Colonic mucosa (tissue), 4 donors: Measurements from ENCODE around the gene NNMT. TPM values are rescaled to one million over a fixed set of nuclear protein-coding genes. Genes with fewer than 3 reads are reported as not detected.
"Not testable (repeated sequence)": the region's sequence is repeated elsewhere in the genome, so short reads cannot be mapped to it uniquely, and the experiment has no call there.

Experiments used
- DNase-seq: peaks from one replicate; pipeline ENCODE4 v3.0.0-alpha.2; 2020
- H3K27ac ChIP-seq: fragments of 200-600 bp; one replicate; pipeline ENCODE4 v1.8.0; 2021
- H3K27me3 ChIP-seq: fragments of 200-600 bp; one replicate; pipeline ENCODE4 v1.8.0; 2021
- H3K36me3 ChIP-seq: fragments of 200-600 bp; one replicate; pipeline ENCODE4 v1.8.0; 2021
- H3K4me1 ChIP-seq: fragments of 200-600 bp; one replicate; pipeline ENCODE4 v1.8.0; 2021; ENCODE audit warnings: mild to moderate bottlenecking
- H3K4me3 ChIP-seq: fragments of 200-600 bp; one replicate; pipeline ENCODE4 v1.8.0; 2021
- H3K9ac ChIP-seq, 2 donors: one replicate each; pipeline ENCODE4 v1.7.0; 2013; ENCODE audit warnings: control low read depth in 2 of 2, low read depth in 2 of 2, low read length in 2 of 2
- H3K9me3 ChIP-seq: fragments of 200-600 bp; one replicate; pipeline ENCODE4 v1.8.0; 2021
- intact Hi-C: fragments of 100-400 bp; cut with DNase I; formaldehyde crosslinking; loops from one replicate; pipeline ENCODE4 v1.14.1; 2022
- total RNA-seq, 2 donors: library from RNA; stranded (reverse); fragmentation: NEBNext Ultra II Directional in 1 of 2; extraction: Animal tissue kit (Norgen Biotek cat#: 25700) in 1 of 2; gene quantifications; one replicate each; pipeline ENCODE4 v1.2.1, GENCODE V29; 2021
- TF ChIP-seq, protein P1 (sequence below): fragments of 200-600 bp; IDR thresholded peaks from one replicate; pipeline ENCODE4 v1.8.0; 2022; ENCODE audit warnings: antibody characterized with exemption, mild to moderate bottlenecking
- donor health status: healthy.
- donor health status: DM: no; HTN: no; CAD: no.
- donor health status: DM: no; HTN: no; CAD: no.

The NNMT gene
- total RNA-seq, 2 donors from 2014 or later, result 13.7 to 41.3 TPM

DNA sequence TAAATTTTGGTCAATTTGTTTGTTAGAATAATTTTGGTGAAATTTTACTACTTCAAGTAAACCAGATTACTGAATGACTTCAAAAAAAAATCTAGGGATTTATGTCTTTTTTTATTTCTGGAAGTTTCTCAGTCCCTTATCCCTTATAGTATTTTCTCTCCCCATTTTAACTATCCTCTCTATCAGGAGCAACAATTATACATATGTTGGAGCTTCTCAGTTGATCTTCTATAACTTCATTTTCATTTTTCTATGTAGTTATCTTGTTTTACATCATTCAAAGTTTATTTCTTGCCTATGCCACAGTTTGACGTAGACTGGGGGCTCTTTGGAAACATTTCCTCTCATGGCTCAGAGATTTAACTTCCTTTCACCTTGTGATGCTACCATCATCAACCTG lies 34.2 kb downstream of the NNMT start:
- H3K4me3 ChIP-seq, result no peak overlapping the region
- DNase-seq, result no peak
- no peaks in the 10 kb centered on the region for H3K9me3 ChIP-seq
- no peaks in the 10 kb centered on the region for H3K36me3 ChIP-seq
- no peaks in the 10 kb centered on the region for H3K4me1 ChIP-seq
- TF ChIP-seq, protein P1, sequence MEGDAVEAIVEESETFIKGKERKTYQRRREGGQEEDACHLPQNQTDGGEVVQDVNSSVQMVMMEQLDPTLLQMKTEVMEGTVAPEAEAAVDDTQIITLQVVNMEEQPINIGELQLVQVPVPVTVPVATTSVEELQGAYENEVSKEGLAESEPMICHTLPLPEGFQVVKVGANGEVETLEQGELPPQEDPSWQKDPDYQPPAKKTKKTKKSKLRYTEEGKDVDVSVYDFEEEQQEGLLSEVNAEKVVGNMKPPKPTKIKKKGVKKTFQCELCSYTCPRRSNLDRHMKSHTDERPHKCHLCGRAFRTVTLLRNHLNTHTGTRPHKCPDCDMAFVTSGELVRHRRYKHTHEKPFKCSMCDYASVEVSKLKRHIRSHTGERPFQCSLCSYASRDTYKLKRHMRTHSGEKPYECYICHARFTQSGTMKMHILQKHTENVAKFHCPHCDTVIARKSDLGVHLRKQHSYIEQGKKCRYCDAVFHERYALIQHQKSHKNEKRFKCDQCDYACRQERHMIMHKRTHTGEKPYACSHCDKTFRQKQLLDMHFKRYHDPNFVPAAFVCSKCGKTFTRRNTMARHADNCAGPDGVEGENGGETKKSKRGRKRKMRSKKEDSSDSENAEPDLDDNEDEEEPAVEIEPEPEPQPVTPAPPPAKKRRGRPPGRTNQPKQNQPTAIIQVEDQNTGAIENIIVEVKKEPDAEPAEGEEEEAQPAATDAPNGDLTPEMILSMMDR, result no peak
- H3K9ac ChIP-seq, result no peak overlapping the region
- no peaks in the 10 kb centered on the region for H3K27me3 ChIP-seq
- intact Hi-C loops, result no loop called here
- no peak overlapping the region for H3K27ac ChIP-seq

- Histone ChIP-seq H3K27ac (no peak overlapping the region), H3K9me3 (no peaks in the 10 kb centered on the region), H3K4me1 (no peaks in the 10 kb centered on the region), H3K36me3 (no peaks in the 10 kb centered on the region), H3K9ac (no peak overlapping the region), H3K27me3 (no peaks in the 10 kb centered on the region), H3K4me3 (no peak overlapping the region)
- TF ChIP-seq, protein P1, result peak; percentile 73
- intact Hi-C loops, result loop anchor here (10.0 kb wide), 1 partner anchor 64 kb away; the partner anchor contains the start of genes C11orf71 and RBM7
- DNase-seq, result peak; percentile 38
Measured at GRCh38 chr11:114340311-114341131, 44.3 kb downstream of the NNMT start.

GRCh38 chr11:114341667-114342066 lies 45.5 kb downstream of the NNMT start:
- intact Hi-C loops, result loop anchor here (10.0 kb wide), 1 partner anchor 63 kb away; the partner anchor contains the start of genes C11orf71 and RBM7
- H3K9me3 ChIP-seq, DNase-seq, H3K4me3 ChIP-seq, H3K36me3 ChIP-seq, H3K27ac ChIP-seq, H3K9ac ChIP-seq, H3K4me1 ChIP-seq, H3K27me3 ChIP-seq: not testable (repeated sequence)

DNA sequence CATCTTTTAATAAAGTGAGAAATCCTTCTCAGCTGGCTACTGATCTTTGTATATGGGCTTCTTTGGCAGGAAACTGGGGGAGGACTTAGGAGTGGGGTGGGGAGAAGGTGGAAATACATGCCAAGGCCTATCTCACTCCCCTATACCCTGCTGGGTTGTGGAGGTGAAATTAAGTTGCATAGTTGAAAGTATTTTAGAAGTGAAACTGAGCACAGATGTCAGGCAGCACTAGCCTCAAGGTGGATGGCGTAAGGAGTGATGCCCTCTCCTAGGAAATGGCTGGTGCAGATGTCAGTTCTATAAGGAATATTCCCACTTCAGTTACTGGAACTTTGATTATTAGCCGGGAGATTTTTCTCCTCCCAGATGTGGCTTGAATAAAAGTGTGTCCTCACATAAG lies 46.3 kb downstream of the NNMT start:
- H3K27me3 ChIP-seq, result no peaks in the 10 kb centered on the region
- no peak for DNase-seq
- H3K36me3 ChIP-seq, result no peaks in the 10 kb centered on the region
- TF ChIP-seq, protein P1, result no peak
- H3K9ac ChIP-seq, result no peak overlapping the region
- H3K4me1 ChIP-seq, result no peaks in the 10 kb centered on the region
- H3K9me3 ChIP-seq, result no peaks in the 10 kb centered on the region
- H3K4me3 ChIP-seq, result no peak overlapping the region
- intact Hi-C loops, result loop anchor here (10.0 kb wide), 1 partner anchor 62 kb away; the partner anchor contains the start of genes C11orf71 and RBM7
- no peak overlapping the region for H3K27ac ChIP-seq

DNA sequence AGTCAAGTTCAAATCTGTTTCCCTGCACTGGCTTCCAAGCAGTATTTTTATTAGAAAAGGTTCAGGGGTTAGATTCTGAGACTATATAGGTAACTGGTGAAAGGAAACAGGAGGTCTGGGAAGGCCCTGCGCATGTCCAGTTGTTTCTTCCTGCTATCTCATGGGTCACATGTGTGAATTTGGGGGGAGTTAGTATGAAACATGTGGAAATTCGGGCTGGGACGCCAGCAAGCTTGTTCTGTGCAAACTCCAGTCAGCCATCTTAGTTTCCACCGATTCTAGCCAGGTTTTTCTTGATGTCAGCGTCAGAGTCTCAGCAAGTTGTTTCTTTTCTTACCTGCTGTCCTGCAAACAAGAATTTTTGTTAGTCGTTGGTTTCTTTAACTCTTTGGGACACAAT lies 46.8 kb downstream of the NNMT start:
- TF ChIP-seq, protein P1, result no peak
- H3K27me3 ChIP-seq, result no peaks in the 10 kb centered on the region
- no peak overlapping the region for H3K27ac ChIP-seq
- intact Hi-C loops, result loop anchor here (10.0 kb wide), 1 partner anchor 62 kb away; the partner anchor contains the start of genes C11orf71 and RBM7
- no peak overlapping the region for H3K4me3 ChIP-seq
- no peak overlapping the region for H3K9ac ChIP-seq
- H3K9me3 ChIP-seq, result no peaks in the 10 kb centered on the region
- H3K36me3 ChIP-seq, result no peaks in the 10 kb centered on the region
- no peak for DNase-seq
- H3K4me1 ChIP-seq, result no peaks in the 10 kb centered on the region

DNA sequence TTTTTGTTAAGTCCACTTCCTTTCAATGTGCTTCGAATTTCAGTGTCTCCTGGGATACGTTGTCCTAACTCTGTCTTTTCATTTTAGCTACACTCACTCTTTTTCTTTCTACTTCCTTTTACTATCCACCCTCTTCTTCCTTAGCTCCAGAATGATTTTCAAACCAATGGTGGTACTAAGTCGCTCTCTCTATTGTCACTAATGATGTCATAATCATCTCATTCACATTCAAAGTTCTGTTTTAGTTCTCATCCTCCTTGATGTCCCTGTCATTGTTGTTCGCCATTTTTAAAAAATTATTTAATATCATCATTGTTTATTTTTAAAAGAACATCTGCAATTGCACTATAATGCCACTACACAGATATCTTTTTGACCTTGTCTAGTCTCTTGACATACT lies 47.3 kb downstream of the NNMT start:
- H3K9ac ChIP-seq, result no peak overlapping the region
- H3K27ac ChIP-seq, result no peak overlapping the region
- no peaks in the 10 kb centered on the region for H3K36me3 ChIP-seq
- no peak overlapping the region for H3K4me3 ChIP-seq
- intact Hi-C loops, result loop anchor here (10.0 kb wide), 1 partner anchor 61 kb away; the partner anchor contains the start of genes C11orf71 and RBM7
- H3K27me3 ChIP-seq, result no peaks in the 10 kb centered on the region
- TF ChIP-seq, protein P1, result no peak
- no peak for DNase-seq
- no peaks in the 10 kb centered on the region for H3K4me1 ChIP-seq
- no peaks in the 10 kb centered on the region for H3K9me3 ChIP-seq
